OCI-LY1 (cell line): ENCODE results near the gene MRPL52.

Source experiments
- CTCF ChIP-seq: fragments of 200-600 bp; sonication (generic), shearing (Covaris generic); IDR thresholded peaks from 2 replicates; pipeline ENCODE4 v1.5.1; 2017; ENCODE audit warnings: mild to moderate bottlenecking, antibody characterized with exemption, low read length, moderate library complexity, mixed read lengths
- EZH2 ChIP-seq: fragments of 200-600 bp; sonication (generic), shearing (Covaris generic); IDR thresholded peaks from 2 replicates; pipeline ENCODE4 v1.8.0; 2017; ENCODE audit warnings: borderline replicate concordance, mixed run types, mild to moderate bottlenecking, antibody characterized with exemption, low read length, moderate library complexity, mixed read lengths

- no peak for TF ChIP-seq CTCF
- TF ChIP-seq EZH2 = no peak
These were observed 8.3 kb upstream of the MRPL52 start for GRCh38 chr14:22821193-22822015.
